IPS DF 19.7 (cell line): Measurements from ENCODE around the gene GEMIN7.

Experiments used
- DNase-seq: peaks from one replicate; pipeline ENCODE4 v3.0.0-alpha.2; 2013; ENCODE audit warnings: low read depth, low spot score

GEMIN7 gene

DNA sequence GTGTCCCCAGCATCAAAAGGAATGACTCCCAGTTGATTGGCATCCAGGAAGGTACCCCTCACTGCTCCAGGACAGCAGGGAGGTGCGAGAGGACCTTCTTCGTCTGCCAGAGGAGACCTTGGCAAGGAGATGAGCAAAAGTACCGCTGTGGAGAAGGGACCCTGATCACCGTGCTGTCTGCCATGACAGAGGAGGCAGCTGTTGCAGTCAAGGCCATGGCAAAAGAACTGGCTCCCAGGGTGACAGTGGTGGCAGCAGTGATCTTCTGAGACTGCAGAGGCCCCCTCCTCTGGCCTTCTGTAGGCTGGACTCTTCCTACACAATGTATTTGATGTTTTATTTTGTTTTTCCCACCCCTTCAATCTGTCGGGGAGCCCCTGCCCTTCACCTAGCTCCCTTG lies 49.7 kb downstream of the GEMIN7 start:
- DNase-seq = no peak

DNA sequence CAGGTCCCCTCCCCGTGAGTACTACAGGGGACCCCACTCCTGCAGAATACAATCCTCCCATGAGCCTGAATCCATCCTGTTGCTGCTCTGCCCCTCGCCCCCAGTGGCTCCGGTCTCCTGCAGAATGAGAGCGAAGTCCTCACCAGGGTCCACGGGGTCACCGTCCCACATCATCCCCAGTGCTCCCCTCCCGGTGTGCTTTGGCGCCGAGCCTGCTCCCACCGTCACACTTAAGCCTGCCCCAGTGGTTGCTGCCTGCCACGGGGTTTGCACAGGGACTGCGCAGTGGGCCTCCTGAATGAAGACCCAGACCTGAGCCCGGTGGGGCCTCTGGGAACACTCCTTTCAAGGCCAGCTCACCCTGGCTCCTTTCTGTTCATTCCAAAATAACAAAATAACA lies 51.2 kb downstream of the GEMIN7 start:
- DNase-seq = no peak

DNA sequence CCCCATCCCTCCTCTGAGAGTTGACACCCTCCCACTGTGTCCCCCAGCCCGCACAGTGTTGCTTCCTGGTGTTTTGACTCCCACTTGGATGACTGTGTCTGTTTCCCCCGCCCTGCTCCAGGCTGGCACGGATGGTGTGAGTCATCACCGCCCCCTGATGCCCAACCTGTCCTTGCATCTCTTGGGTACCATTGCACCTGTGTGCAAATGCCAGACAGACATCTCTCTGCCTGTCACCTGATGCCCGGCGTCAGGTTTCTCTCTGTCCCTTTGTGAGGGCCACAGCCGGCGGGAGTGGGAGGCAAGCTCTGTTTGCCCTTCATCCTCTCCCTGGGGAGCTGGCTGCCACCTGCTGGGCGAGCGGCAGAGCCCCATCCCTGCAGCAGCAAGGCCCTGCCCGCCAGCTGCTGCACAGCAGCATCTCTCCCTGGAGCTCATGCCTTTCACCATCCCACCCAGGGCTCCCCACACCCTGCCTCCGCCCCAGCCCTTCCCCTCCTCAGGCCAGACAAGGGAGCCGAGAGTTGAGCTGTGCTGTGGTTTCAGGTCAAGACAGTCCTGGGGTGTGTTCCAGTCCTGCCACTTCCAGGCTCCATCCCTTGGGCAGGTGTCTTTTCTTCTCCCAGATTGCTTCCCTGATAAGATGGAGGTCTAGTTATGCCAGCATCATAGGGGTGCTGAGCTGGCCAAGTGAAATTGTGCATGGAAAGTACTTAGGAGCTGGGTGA lies 52.0 kb downstream of the GEMIN7 start:
- no peak for DNase-seq

DNA sequence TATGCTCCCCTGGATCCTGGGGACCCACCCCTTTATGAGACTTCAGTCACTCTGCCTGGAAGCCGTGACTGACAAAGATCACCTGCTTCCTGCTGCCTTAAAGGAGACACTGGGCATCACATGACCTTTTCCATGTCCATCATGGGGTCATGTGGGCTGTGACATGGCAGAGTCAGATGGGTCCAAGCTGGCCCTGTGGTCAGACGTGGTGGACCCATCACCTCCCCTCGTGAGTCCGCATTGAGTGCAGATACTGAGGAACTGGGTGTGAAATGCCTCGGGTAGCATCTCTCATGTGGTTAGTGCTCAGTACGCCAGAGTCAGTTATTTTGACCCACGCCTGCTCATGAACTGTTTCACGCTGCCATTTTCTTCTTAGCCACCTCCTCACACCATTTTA lies 54.6 kb downstream of the GEMIN7 start:
- DNase-seq = no peak

DNA sequence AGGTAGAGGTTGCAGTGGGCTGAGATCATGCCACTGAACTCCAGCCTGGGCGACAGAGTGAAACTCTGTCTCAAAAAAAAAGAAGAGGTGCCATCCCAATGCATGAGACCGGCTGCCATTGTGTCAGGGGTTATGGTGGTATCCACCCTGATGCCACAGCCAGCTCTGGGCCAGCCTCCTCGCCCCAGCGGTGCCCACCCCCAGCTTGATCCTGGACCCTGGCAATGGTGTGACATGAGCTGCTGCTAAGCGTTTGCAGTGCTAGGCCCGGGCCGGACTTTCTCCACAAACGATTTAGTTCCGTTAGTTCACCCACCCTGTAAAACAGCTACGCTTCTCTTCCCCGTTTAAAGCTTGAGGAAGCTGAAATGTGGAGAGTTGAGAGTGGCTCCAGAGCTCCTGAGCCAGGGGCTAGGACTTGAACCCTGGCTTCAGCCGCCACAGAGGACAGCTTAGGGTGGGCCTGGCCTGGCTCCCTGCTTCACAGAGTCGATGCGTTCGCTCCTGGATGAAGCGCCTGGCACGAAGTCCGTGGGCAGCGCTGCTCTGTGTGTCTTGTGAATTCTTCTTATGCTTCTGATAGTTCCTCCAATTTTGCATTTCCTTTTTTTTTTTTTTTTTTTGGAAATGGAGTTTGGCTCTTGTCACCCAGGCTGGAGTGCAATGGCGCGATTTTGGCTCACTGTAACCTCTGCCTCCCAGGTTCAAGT lies 56.3 kb downstream of the GEMIN7 start:
- no peak for DNase-seq

DNA sequence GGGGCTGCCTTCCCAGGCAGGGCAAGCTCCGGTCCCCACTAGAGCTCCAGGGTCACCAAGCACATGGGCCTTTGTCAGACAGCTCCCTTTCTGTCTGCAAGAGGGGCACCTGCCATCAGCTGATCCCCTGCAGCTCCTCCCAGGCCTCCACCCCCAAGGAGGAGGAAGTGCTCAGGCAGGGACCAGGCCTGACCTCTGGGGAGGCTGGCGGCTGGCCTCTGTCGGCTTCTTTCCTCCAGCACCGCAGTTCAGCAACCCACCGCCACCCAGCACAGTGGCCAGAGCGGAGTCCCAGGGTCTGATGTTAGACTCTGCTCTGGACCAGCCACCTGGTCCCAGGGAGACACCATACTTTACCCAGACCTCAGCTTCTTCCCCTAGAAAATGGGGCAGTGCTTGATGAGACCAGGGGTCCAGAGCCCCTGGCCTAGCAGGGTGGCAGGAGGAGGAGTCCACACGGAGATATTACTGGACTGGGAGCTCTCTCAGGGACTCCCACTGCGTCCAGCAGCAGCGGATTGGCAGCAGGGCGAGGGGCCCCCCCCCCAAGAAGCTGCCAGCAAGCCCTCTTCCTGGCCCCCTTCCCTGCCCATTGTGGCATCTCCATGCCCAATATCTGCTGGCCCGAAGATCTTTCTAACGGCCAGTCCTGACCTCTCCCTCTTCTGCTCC lies 57.6 kb downstream of the GEMIN7 start:
- no peak for DNase-seq

DNA sequence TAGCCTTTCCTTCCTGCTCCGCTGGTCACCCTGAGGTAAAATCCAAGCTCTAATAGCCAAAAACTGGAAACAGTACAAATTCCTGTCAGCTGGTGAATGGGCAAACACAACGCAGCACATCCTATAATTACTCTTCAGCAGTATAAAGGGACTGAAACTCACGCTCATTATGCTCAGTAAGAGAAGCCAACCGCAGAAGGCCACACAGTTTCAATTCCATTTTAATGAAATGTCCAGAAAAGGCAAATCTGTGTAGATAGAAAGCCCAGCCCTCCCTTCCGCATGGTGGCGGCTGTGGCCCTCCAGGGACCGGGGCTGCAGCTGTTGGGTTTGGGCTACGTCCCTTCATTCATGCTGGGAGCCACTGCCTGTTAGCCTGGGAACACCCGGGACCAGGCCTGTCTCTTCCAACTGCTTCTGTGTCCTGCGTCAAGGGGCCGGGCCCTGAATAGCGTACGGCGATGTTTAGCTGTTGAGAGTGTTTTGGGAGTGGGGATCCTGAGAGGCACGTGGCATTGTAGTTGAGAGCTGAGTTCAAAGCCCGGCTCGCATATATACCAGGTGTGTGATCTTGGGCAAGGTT lies 58.2 kb downstream of the GEMIN7 start:
- DNase-seq = no peak

DNA sequence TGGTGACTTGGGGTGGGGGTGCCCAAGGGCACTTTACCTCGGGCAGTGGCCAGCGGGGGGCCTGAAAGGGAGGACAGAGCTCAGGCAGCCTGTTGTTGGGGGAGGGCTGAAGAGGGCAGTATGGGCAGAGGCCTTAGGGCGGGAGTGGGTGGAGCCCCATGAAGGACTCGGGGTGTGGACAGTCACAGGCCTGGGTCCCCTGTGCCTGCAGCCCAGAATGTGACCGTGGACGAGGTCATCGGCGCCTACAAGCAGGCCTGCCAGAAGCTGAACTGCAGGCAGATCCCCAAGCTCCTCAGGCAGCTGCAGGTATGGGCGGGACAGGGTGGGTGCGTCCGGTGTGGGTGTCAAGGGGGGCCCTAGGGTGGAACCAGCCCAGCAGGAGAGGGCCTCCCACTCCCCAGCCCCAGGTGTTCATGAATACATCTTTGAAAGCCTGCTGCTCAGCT lies 59.3 kb downstream of the GEMIN7 start:
- no peak for DNase-seq

DNA sequence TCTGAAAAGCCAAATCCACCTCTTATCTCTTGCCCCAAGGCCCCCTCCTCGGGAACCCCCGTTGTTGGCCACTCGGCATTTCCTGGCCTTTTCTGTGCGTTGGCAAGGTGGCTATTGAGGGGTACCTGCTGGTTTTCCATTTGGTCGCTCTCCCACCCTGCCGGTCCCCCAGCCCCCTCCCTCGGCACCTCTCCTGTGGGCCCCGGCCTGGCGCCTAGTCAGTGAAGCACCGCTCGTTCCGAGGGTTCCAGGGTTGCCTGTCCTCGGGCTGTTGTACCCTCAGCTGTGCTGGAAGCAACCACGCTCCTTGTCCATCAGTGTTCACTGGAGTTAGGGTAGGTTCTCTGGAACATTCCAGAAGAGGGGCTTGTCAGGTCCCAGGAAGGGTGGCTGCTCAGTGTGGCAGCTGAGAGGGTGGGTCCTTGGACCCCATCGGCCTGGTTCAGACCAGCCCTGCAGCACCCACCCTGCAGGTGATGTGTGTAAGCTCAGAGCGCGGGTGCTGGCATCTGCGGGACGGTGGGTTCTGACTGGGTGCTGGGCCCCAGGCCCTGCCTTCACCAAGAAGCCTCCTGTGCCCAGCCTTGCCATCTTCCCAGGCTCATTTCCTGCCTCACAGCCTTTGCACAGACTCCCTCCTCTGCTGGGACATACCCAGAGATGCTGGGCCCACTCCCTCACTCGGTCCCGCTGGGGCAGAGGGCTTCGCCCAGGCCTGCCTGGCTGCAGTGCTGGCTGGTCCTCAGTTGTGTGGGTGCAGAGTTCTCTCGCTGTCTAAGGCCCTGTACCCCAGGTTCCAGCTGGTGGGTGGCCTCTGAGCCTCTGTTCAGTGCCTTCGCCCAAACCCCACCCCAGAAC lies 60.5 kb downstream of the GEMIN7 start:
- no peak for DNase-seq

DNA sequence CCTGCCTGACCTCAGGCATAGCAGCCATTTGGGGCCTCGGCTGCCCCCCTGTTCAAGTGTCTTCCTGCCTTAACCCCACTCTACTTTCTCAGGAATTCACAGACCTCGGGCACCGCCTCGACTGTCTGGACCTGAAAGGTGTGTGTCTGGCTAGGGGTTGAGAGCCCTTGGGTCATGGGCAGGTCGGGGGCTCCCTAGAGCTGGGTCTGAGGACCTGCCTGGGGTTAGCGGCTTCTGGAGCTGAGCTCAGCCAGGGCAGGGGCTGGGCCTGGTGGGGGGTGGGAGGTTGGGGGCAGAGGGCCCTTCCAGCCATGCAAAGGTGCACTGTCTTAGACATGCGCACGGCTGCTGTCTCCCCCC lies 61.1 kb downstream of the GEMIN7 start:
- no peak for DNase-seq

DNA sequence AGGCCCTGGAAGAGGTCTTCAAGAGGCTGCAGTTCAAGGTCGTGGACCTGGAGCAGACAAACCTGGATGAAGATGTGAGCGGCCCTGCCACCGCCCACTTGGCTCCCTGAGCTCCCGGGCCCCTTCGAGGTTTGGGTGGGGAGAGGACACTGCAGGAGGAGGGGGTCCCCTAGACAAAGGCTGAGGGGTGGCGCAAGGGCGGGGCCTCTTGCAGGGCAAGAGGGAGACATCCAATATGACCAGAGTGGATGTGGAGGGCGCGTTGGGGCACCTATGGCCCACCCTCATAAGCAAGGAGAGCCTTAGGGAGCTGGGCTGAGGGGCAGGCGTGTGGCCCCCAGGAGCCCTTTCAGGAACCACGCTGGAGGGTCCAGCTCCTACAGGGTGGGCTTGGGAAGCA lies 61.5 kb downstream of the GEMIN7 start:
- DNase-seq = no peak
